ENCODE data around the gene TVP23A. TPM values are rescaled to one million over a fixed set of nuclear protein-coding genes. Genes with fewer than 3 reads are reported as not detected.
A peak's percentile ranks its signal among the peaks of the same experiment; 100 is the strongest.

Gene TVP23A
- total RNA-seq, 1 donor from 2014 or later, result 0.07 TPM

DNA sequence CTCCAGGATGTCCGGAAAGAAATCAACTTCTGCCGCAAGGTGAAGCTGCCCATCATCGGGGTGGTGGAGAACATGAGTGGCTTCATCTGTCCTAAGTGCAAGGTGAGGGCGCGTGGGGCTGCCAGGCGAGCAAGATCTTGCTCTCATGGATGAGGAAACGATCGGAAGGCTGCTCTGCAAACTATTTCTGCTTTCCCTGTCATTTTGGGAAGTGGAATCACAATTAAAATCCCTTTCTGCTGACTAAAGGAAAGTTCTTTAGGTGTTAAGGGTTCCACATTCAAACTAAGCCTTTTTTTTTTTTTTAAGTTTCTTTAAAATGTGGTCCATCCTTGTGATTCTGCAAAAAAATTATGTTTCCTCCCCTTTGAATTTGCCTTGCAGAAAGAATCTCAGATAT is 57.2 kb downstream of the TVP23A start:
- peaks cover 46% of the 10 kb centered on the region for H3K36me3 Mint-ChIP-seq (ENCODE audit: low read depth)
- no peaks in the 10 kb centered on the region for H3K9me3 Mint-ChIP-seq (ENCODE audit: low read depth)
- H3K27ac Mint-ChIP-seq (ENCODE audit: unreplicated experiment), result no peak overlapping the region
- H3K4me1 Mint-ChIP-seq (ENCODE audit: low read depth), result peaks cover 9% of the 10 kb centered on the region
- TF ChIP-seq, protein P1, sequence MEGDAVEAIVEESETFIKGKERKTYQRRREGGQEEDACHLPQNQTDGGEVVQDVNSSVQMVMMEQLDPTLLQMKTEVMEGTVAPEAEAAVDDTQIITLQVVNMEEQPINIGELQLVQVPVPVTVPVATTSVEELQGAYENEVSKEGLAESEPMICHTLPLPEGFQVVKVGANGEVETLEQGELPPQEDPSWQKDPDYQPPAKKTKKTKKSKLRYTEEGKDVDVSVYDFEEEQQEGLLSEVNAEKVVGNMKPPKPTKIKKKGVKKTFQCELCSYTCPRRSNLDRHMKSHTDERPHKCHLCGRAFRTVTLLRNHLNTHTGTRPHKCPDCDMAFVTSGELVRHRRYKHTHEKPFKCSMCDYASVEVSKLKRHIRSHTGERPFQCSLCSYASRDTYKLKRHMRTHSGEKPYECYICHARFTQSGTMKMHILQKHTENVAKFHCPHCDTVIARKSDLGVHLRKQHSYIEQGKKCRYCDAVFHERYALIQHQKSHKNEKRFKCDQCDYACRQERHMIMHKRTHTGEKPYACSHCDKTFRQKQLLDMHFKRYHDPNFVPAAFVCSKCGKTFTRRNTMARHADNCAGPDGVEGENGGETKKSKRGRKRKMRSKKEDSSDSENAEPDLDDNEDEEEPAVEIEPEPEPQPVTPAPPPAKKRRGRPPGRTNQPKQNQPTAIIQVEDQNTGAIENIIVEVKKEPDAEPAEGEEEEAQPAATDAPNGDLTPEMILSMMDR (IDR thresholded peaks at IDR 0.05), result no peak
- H3K4me3 Mint-ChIP-seq (ENCODE audit: unreplicated experiment), result no peak overlapping the region
- DNase-seq (ENCODE audit: low spot score), result no peak
- H3K27me3 Mint-ChIP-seq (ENCODE audit: low read depth), result no peaks in the 10 kb centered on the region

DNA sequence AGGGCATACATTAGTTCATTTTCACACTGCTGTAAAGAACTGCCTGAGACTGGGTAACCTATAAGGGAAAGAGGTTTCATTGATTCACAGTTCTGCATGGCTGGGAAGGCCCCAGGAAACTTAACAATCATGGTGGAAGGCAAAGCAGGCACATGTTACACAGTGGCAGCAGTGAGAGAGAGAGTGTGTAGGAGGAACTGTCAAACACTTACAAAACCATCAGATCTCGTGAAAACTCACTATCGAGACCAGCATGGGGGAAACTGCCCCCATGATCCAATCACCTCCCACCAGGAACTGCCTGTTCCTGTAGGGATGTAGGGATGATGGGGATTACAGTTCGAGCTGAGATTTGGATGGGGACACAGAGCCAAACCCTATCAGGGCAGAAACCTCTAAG is 57.7 kb downstream of the TVP23A start:
- Mint-ChIP-seq H3K4me3 (ENCODE audit: unreplicated experiment) (no peak overlapping the region), H3K9me3 (ENCODE audit: low read depth) (no peaks in the 10 kb centered on the region), H3K27ac (ENCODE audit: unreplicated experiment) (no peak overlapping the region), H3K27me3 (ENCODE audit: low read depth) (no peaks in the 10 kb centered on the region), H3K4me1 (ENCODE audit: low read depth) (peaks cover 14% of the 10 kb centered on the region), H3K36me3 (ENCODE audit: low read depth) (peaks cover 46% of the 10 kb centered on the region)
- no peak for DNase-seq (ENCODE audit: low spot score)
- TF ChIP-seq, protein P1 (IDR thresholded peaks at IDR 0.05), result no peak

DNA sequence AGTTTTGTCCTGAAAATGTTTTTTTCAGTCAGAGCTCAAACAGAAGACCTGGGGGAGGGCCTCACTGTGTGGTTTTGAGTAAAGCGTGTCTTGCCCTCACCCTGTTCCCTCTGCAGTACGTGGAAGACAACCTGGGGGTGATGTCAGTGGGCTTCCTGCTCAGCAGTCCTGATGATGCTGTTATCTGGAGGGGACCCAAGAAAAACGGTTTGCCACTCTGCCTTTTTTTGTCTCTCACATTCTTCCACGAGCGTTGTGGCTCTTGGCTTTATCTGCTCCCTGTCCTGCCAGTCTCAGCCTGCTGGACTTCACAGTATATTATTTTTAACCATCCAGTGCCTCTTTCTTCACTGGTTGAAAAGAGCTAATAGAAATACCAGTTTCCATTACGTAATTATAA is 62.0 kb downstream of the TVP23A start:
- H3K27me3 Mint-ChIP-seq (ENCODE audit: low read depth), result no peaks in the 10 kb centered on the region
- H3K4me1 Mint-ChIP-seq (ENCODE audit: low read depth), result peaks cover 39% of the 10 kb centered on the region
- DNase-seq (ENCODE audit: low spot score), result peak; percentile 26
- TF ChIP-seq, protein P1 (IDR thresholded peaks at IDR 0.05), result no peak
- no peaks in the 10 kb centered on the region for H3K9me3 Mint-ChIP-seq (ENCODE audit: low read depth)
- H3K27ac Mint-ChIP-seq (ENCODE audit: unreplicated experiment), result peak overlapping the region; percentile 96
- H3K36me3 Mint-ChIP-seq (ENCODE audit: low read depth), result peaks cover 30% of the 10 kb centered on the region
- H3K4me3 Mint-ChIP-seq (ENCODE audit: unreplicated experiment), result no peak overlapping the region

DNA sequence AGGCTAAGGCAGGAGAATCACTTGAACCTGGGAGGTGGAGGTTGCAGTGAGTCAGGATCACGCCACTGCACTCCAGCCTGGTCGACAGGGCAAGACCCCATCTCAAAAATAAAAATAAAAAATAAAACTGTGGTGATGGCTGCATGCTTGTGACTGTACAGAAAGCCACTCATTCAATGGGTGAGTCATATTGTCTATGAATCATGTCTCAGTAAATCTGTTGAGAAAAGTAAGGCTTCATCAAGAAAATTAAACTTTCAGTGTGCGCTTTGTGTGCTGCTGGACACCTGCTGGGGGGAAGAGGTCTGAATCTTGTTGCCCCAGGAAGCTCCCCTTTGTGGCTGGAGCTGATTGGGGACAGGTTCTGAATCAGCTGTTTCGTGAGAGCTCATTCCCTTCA is 63.7 kb downstream of the TVP23A start:
- H3K9me3 Mint-ChIP-seq (ENCODE audit: low read depth), result no peaks in the 10 kb centered on the region
- DNase-seq (ENCODE audit: low spot score), result no peak
- TF ChIP-seq, protein P1 (IDR thresholded peaks at IDR 0.05), result no peak
- H3K4me3 Mint-ChIP-seq (ENCODE audit: unreplicated experiment), result no peak overlapping the region
- H3K27ac Mint-ChIP-seq (ENCODE audit: unreplicated experiment), result peak overlapping the region; percentile 91
- no peaks in the 10 kb centered on the region for H3K27me3 Mint-ChIP-seq (ENCODE audit: low read depth)
- H3K36me3 Mint-ChIP-seq (ENCODE audit: low read depth), result peaks cover 23% of the 10 kb centered on the region
- peaks cover 39% of the 10 kb centered on the region for H3K4me1 Mint-ChIP-seq (ENCODE audit: low read depth)

DNA sequence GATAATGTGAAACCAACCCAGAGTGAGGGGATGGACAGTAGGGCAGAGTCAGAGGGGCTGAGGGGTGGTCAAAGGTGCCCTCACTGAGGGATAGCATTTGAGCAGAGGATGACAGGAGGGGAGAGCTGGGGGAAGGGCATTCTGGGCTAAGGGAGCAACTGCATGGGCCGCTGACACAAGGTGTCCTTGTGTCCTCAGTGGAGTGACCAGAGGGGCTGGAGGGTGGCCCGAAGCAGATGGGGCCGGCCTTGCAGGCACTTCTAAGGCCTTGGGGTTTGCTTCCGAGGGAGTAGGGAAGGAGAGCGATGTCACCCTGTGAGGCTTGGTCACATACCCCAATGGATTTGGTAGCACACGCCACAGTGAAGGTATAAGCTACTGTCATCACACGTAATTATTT is 64.9 kb downstream of the TVP23A start:
- no peak overlapping the region for H3K4me3 Mint-ChIP-seq (ENCODE audit: unreplicated experiment)
- no peaks in the 10 kb centered on the region for H3K27me3 Mint-ChIP-seq (ENCODE audit: low read depth)
- no peaks in the 10 kb centered on the region for H3K9me3 Mint-ChIP-seq (ENCODE audit: low read depth)
- H3K36me3 Mint-ChIP-seq (ENCODE audit: low read depth), result peaks cover 16% of the 10 kb centered on the region
- peak; percentile 60 for DNase-seq (ENCODE audit: low spot score)
- H3K4me1 Mint-ChIP-seq (ENCODE audit: low read depth), result peaks cover 39% of the 10 kb centered on the region
- H3K27ac Mint-ChIP-seq (ENCODE audit: unreplicated experiment), result peak overlapping the region; percentile 17
- TF ChIP-seq, protein P1 (IDR thresholded peaks at IDR 0.05), result no peak

Data from chondrocyte (in vitro differentiated cells).